Upper lobe of left lung (tissue), 6 donors: ENCODE data around the gene NPHP4. TPM values are rescaled to one million over a fixed set of nuclear protein-coding genes. Genes with fewer than 3 reads are reported as not detected.

ENCODE experiments used
- ATAC-seq, 2 donors: fragments of 200-7000 bp; cut with Tn5 transposase; one replicate each; pipeline ENCODE4 v1.9.1; 2022; ENCODE audit warnings: mild to moderate bottlenecking in 2 of 2, moderate library complexity in 2 of 2; ENCODE audit not compliant: low FRiP score in 2 of 2
- DNase-seq, 2 donors: peaks; one replicate each; pipeline ENCODE4 v3.0.0-alpha.2; 2019 to 2020
- H3K27ac ChIP-seq, 4 donors: fragments of 200-600 bp; sonication (generic); one replicate each; pipeline ENCODE4 v1.5.1; 2016 to 2019
- H3K27me3 ChIP-seq, 4 donors: fragments of 200-600 bp; sonication (generic); one replicate each; pipeline ENCODE4 v1.5.1; 2017 to 2019
- H3K36me3 ChIP-seq, 4 donors: fragments of 200-600 bp; sonication (generic); one replicate each; pipeline ENCODE4 v1.5.1; 2016 to 2019
- H3K4me1 ChIP-seq, 4 donors: fragments of 200-600 bp; sonication (generic); one replicate each; pipeline ENCODE4 v1.5.1; 2018 to 2019
- H3K4me3 ChIP-seq, 4 donors: fragments of 200-600 bp; sonication (generic); one replicate each; pipeline ENCODE4 v1.5.1; 2017 to 2019; ENCODE audit warnings: mild to moderate bottlenecking in 2 of 4, moderate library complexity in 1 of 4
- H3K9me3 ChIP-seq, 4 donors: fragments of 200-600 bp; sonication (generic); one replicate each; pipeline ENCODE4 v1.5.1; 2018 to 2019
- CTCF ChIP-seq, 6 experiments: fragments of 450-650 bp in 4 of 6; fragments of 200-600 bp in 2 of 6; sonication (generic) in 2 of 6; IDR thresholded peaks; one replicate each; pipeline ENCODE4 v1.5.1; 2016 to 2019; ENCODE audit warnings: antibody characterized with exemption in 6 of 6
- EP300 ChIP-seq, 4 donors: sonication (generic); formaldehyde crosslinking; IDR thresholded peaks; one replicate each; pipeline ENCODE4 v1.5.1; 2017; ENCODE audit warnings: antibody characterized with exemption in 4 of 4, control low read depth in 2 of 4
- POLR2A ChIP-seq, 4 donors: fragments of 450-650 bp; IDR thresholded peaks; one replicate each; pipeline ENCODE4 v1.5.1; 2016 to 2017; ENCODE audit warnings: antibody characterized with exemption in 4 of 4, mild to moderate bottlenecking in 2 of 4
- POLR2AphosphoS5 ChIP-seq, 2 donors: sonication (generic); formaldehyde crosslinking; IDR thresholded peaks; one replicate each; pipeline ENCODE4 v1.5.1; 2017; ENCODE audit warnings: antibody characterized with exemption in 2 of 2
- WGBS, 2 donors: methylation state at CpG; one replicate each; pipeline ENCODE4 v1.1.5; 2017 to 2018; 5-methylcytosine and 5-hydroxymethylcytosine counted together
- total RNA-seq, 6 donors: library from RNA; depleted of rRNA in 4 of 6; stranded (reverse); fragments of >200 nt in 4 of 6; gene quantifications; one replicate each; pipeline versions ENCODE4 v1.1.0 to v1.2.1, GENCODE V29; 2016 to 2021
- donor health status: DM: no; HTN: no; CAD: no; lungs with moderate emphysema.
- donor health status: DM: no; HTN: yes; CAD: no; lungs with severe emphysema.

NPHP4 gene
- total RNA-seq, 6 donors from 2014 or later, result 13.5 to 45.1 (median 19.9) TPM

GRCh38 chr1:5860277-5860676 lies 131.9 kb downstream of the NPHP4 start:
- no peak for ATAC-seq
- Histone ChIP-seq H3K36me3 (peaks cover 0 to 54% (median 29%) of the 10 kb centered on the region in 4 donors), H3K4me1 (no peaks in the 10 kb centered on the region), H3K27ac (no peak overlapping the region), H3K9me3 (no peaks in the 10 kb centered on the region), H3K4me3 (no peak overlapping the region), H3K27me3 (no peaks in the 10 kb centered on the region)
- WGBS, 2 donors, result 90% methylated on average over 18 to 19 of the region's 19 CpGs
- TF ChIP-seq CTCF (IDR thresholded peaks at IDR 0.05), result no peak
- no peak for TF ChIP-seq POLR2A (IDR thresholded peaks at IDR 0.05)
- no peak for TF ChIP-seq EP300 (IDR thresholded peaks at IDR 0.05)
- TF ChIP-seq POLR2AphosphoS5 (IDR thresholded peaks at IDR 0.05), result no peak
- no peak for DNase-seq

GRCh38 chr1:5859766-5860165 lies 132.5 kb downstream of the NPHP4 start:
- no peak overlapping the region for H3K27ac ChIP-seq
- TF ChIP-seq POLR2AphosphoS5 (IDR thresholded peaks at IDR 0.05) (no peak), CTCF (IDR thresholded peaks at IDR 0.05) (no peak), EP300 (IDR thresholded peaks at IDR 0.05) (no peak), POLR2A (IDR thresholded peaks at IDR 0.05) (no peak)
- no peaks in the 10 kb centered on the region for H3K27me3 ChIP-seq
- peaks cover 0 to 49% (median 27%) of the 10 kb centered on the region in 4 donors for H3K36me3 ChIP-seq
- no peaks in the 10 kb centered on the region for H3K9me3 ChIP-seq
- WGBS, 2 donors, result 93 to 95% methylated on average over 3 to 16 of the region's 16 CpGs
- no peaks in the 10 kb centered on the region for H3K4me1 ChIP-seq
- DNase-seq (peak in 1 of 2 donors; percentile 70), ATAC-seq (no peak)
- H3K4me3 ChIP-seq, result no peak overlapping the region

GRCh38 chr1:5858844-5859407 lies 133.3 kb downstream of the NPHP4 start:
- H3K36me3 ChIP-seq, result peaks cover 0 to 43% (median 24%) of the 10 kb centered on the region in 4 donors
- no peaks in the 10 kb centered on the region for H3K4me1 ChIP-seq
- H3K4me3 ChIP-seq, result no peak overlapping the region
- 90 to 95% methylated on average over 8 to 24 of the region's 25 CpGs for WGBS, 2 donors
- H3K27me3 ChIP-seq, result no peaks in the 10 kb centered on the region
- H3K27ac ChIP-seq, result no peak overlapping the region
- ATAC-seq (no peak), DNase-seq (peak in 1 of 2 donors; percentile 77)
- TF ChIP-seq EP300 (IDR thresholded peaks at IDR 0.05) (no peak), POLR2A (IDR thresholded peaks at IDR 0.05) (no peak), CTCF (IDR thresholded peaks at IDR 0.05) (no peak), POLR2AphosphoS5 (IDR thresholded peaks at IDR 0.05) (no peak)
- H3K9me3 ChIP-seq, result no peaks in the 10 kb centered on the region

GRCh38 chr1:5858246-5858645 lies 134.0 kb downstream of the NPHP4 start:
- no peak overlapping the region for H3K4me3 ChIP-seq
- WGBS, 2 donors, result 92 to 96% methylated on average over 17 of the region's 19 CpGs
- H3K27me3 ChIP-seq, result no peaks in the 10 kb centered on the region
- H3K36me3 ChIP-seq, result peaks cover 0 to 36% (median 17%) of the 10 kb centered on the region in 4 donors
- H3K4me1 ChIP-seq, result no peaks in the 10 kb centered on the region
- no peak for ATAC-seq
- TF ChIP-seq POLR2AphosphoS5 (IDR thresholded peaks at IDR 0.05) (no peak), POLR2A (IDR thresholded peaks at IDR 0.05) (no peak), EP300 (IDR thresholded peaks at IDR 0.05) (no peak), CTCF (IDR thresholded peaks at IDR 0.05) (no peak)
- DNase-seq, result peak in 1 of 2 donors; percentile 62
- H3K9me3 ChIP-seq, result no peaks in the 10 kb centered on the region
- no peak overlapping the region for H3K27ac ChIP-seq

GRCh38 chr1:5857508-5858090 lies 134.6 kb downstream of the NPHP4 start:
- peak in 1 of 2 donors; percentile 45 for DNase-seq
- TF ChIP-seq EP300 (IDR thresholded peaks at IDR 0.05) (no peak), POLR2A (IDR thresholded peaks at IDR 0.05) (no peak), POLR2AphosphoS5 (IDR thresholded peaks at IDR 0.05) (no peak), CTCF (IDR thresholded peaks at IDR 0.05) (no peak)
- Histone ChIP-seq H3K4me3 (no peak overlapping the region), H3K36me3 (peaks cover 0 to 30% (median 12%) of the 10 kb centered on the region in 4 donors), H3K9me3 (no peaks in the 10 kb centered on the region), H3K27me3 (no peaks in the 10 kb centered on the region), H3K27ac (no peak overlapping the region), H3K4me1 (no peaks in the 10 kb centered on the region)
- WGBS, 2 donors, result 66 to 73% methylated on average over 14 to 16 of the region's 16 CpGs
- ATAC-seq, result no peak
